Measurements from ENCODE around the gene BNC2.
"Not testable (repeated sequence)": the region's sequence is repeated elsewhere in the genome, so short reads cannot be mapped to it uniquely, and the experiment has no call there.

BNC2 gene

GRCh38 chr9:16870596-16871335, at the start of gene BNC2:
BNC2 (minus strand) TSS chr9:16870670; CDS start chr9:16870648, 22 bp downstream.
- DNase-seq: peak; percentile 23

GRCh38 chr9:16918920-16919319, 48.5 kb upstream of the BNC2 start:
- no peak for DNase-seq

GRCh38 chr9:16915126-16915831, 44.8 kb upstream of the BNC2 start:
- no peak for DNase-seq

- no peak for DNase-seq
These were observed 41.7 kb upstream of the BNC2 start for GRCh38 chr9:16912197-16912596.

DNA sequence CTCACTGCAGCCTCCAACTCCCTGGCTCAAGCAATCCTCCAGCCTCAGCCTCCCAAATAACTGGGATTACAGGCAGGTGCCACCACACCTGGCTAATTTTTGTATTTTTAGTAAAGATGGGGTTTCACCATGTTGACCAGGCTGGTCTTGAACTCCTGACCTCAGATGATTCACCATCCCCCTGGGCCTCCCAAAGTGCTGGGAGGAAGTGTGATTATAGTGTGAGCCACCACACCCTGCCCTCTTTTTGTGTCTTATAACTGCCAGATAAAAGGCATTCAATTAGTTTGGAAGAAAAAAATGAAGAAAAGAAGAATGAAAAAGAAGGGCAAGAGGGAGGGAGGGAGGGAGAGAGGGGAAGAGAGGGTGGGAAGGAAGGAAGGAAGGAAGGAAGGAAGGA, 37.7 kb upstream of the BNC2 start:
- not testable (repeated sequence) for DNase-seq

GRCh38 chr9:16904655-16905054, 34.2 kb upstream of the BNC2 start:
- DNase-seq: no peak

- DNase-seq: peak; percentile 48
These were observed 31.1 kb upstream of the BNC2 start for GRCh38 chr9:16901590-16901989.

GRCh38 chr9:16899606-16900005, 29.1 kb upstream of the BNC2 start:
- DNase-seq: no peak

GRCh38 chr9:16898464-16898863, 28.0 kb upstream of the BNC2 start:
- DNase-seq: no peak

DNA sequence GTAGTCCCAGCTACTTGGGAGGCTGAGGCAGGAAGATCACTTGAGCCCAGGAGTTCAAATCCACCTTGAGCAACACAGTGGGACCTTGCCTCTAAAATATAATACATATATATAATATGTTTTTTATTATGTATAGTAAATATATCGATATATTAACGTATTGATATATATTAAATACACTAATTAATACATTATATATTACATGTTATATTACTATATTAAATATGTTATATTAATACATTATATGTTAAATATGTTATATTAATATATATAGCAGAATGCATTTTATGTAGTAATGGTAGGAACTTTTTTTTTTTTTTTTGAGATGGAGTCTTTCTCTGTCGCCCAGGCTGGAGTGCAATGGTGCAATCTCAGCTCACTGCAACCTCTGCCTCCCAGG, 18.1 kb upstream of the BNC2 start:
- no peak for DNase-seq

DNA sequence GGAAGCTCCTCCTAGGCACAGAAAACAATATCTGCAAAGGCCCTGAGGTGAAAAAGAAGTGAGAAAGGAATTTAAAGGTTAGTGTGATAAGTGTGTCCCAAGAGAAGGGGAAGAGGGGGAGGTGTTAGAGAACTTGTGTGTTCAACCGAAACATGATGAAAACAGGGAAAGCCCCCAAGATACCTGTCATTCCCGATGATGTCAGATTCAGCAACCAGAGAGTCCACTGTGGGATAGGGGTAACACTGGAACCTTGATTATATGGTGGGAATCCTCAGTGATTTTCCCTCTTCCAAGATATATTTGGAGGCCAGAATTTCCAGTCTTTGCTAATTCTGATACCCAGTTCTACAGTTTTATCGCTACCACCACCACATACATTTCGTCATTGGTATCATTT, 15.5 kb upstream of the BNC2 start:
- DNase-seq: no peak

DNA sequence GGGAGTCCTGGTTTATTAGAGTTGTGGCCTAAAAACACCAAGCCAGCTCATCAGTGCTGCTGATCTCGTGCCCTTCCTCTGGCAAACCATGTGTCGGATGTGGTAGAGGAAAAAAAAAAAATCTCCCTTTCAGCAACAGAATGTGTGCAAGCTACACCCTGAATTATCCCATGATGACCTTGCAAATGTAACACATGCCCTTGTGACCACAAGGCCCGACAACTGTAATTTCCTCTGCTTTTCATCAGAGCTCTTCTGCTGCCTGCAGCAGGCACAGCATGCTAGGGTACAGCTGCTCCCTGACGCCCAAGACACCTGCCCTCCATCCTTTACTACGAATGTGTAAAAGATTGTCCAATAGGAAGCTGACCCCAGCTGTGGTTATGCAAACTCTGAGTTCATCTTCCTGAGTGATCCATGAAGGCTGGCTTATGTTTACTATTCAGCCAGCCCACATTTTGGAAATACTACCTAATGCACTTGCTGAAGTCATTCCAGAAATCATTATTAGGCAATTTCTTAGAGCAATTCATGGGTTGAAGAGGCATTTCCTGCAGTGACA, 14.6 kb upstream of the BNC2 start:
- DNase-seq: peak; percentile 83

DNA sequence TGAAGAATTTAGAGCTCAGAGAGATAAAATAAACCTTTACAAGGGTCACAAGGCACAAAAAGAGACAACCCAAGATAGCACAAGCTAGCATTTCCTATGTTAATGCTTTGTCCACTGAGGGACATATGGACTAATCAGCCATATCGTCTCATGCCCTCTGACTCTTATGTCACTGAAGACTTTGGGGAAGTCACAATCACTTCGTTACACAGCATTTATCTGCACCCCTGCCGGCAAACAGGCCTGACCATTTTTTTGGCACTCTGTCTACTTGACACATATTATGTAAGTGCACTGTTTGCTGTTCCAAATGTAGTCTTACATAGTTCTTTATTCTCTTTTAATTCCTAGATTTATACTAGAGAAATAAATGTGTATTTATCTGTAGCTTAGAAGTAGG, 13.9 kb upstream of the BNC2 start:
- peak; percentile 64 for DNase-seq

DNA sequence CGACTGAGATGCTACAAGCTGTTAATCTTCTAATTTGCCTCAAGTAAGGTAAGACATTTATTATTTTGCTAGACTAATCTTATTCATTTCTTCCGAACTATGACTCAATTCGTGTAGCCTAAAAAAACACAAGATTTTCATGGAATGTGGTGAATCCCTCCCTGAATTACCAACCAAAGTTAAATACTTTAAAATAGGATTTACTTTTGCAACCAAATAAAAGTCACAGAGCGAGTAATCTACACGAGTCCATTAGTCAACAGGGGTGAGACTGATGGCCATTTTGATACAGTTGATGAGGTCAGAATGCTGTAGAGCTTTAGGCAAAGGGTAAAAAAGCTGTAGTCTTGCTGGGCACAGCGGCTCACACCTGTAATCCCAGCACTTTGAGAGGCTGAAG, 13.1 kb upstream of the BNC2 start:
- no peak for DNase-seq

DNA sequence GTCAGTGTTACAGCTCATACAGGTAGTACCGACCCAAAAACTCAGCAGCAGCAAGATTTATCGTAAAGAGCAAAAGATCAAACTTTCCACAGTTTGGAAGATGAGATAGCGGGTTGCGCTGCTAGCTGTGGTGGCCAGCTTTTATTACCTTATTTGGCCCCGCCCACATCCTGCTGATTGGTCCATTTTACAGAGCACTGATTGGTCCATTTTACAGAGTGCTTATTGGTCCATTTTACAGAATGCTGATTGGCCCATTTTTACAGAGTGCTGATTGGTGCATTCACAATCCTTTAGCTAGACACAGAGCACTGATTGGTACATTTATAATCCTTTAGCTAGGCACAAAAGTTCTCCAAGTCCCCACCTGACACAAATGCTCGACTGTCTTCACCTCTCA, 12.0 kb upstream of the BNC2 start:
- DNase-seq: not testable (repeated sequence)

DNA sequence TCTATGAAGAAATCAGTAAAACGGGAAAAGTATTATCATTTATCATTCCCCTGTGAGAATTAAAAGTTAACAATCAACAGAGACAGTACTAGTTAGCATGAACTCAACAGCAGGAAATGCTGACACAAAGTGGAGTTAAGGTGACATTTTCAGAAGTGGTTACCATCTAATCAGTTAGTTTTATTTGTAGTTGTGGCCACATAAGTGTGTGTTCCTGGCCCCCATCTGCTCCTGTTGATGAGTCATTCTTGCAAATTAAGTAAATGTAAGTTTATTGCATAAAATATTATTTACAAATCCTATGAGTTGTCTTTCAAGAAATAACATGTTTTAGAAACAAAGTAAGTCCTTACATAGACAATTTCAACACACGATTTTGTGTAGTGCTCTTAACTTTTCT, 8.9 kb upstream of the BNC2 start:
- DNase-seq: peak; percentile 23

DNA sequence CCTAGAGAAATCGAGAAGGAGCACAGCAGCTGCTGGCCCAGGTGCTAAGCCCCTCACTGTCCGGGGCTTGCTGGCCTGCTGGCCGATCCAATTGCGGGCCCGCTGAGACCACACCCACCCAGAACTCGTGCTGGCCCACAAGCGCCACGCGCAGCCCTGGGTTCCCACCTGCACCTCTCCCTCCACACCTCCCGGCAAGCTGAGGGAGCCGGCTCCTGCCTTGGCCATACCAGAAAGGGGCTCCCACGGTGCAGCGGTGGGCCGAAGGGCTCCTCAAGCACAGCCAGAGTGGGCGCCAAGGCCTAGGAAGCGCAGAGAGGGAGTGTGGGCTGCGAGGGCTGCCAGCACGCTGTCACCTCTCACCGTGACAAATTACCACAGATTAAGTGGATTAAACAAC, 6.8 kb upstream of the BNC2 start:
- no peak for DNase-seq

- DNase-seq: no peak
These were observed 2.8 kb upstream of the BNC2 start for GRCh38 chr9:16873126-16873802.

GRCh38 chr9:16871336-16872151, 1.1 kb upstream of the BNC2 start:
- peak; percentile 58 for DNase-seq

DNA sequence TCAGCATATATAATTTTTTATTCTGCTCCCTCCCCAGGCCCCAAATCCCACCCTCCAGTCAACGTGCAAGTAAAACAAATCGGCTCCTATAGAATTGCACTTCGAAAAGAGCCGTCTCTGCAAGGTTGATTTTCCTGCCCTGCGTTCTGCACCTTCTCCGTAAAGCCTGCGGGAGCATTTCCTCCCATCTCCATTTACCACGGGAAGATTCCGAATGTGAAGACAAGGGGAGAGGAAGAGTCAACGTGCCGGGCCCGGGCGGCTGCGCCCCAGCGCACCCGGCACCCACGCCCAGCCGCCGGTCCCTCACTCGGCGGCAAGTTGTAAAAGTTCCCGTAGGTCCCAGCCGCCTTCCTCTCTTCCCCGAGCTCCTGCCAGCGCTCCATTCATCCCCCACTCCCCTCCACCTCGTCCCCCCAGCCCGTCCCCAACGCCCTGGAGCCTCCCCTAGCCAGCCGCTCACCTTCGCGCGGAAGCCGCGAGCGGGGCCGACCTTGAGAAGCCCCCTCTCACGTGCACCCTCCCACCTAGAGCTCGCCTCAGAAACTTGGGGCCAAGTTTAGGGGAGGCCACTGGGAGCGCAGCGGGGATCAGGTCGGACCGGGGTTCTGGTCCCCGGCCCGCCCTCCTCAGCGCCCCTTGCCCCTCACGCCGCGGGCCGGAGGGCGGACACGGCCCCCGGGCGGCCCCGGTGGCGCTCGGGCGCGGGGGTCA, 431 bp downstream of the BNC2 start:
- no peak for DNase-seq

- no peak for DNase-seq
These were observed 1.2 kb downstream of the BNC2 start for GRCh38 chr9:16869131-16869881.

Measured in inflammatory macrophage treated with lipopolysaccharide for 4 hours (primary cell).